NCI-H1694 (cell line): ENCODE results near the gene HSD3B1.
A peak's percentile ranks its signal among the peaks of the same experiment; 100 is the strongest.
"Not testable (repeated sequence)": the region's sequence is repeated elsewhere in the genome, so short reads cannot be mapped to it uniquely, and the experiment has no call there.

Experiments
- DNase-seq: peaks from one replicate; lab custom pipeline; 2025; lab: John Stamatoyannopoulos, UW

The HSD3B1 gene

DNA sequence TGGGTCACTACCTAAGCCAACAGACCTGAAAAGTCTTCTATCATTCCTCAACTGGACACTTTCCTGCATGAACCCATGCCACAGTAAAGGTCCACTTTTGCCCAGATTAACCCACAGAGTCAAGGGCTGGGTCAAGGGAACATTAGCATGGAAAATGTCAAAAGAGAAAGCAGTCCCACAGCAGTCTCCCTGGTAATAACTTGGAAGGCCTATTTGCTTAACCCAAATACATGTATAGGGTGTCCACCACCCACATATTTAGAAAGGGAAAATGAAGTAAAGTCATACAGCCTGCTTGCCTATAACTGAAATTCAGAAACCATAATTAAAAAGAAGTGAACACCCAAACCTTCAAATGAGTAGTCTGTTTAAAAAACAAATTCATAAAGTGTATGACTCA is 16.1 kb upstream of the HSD3B1 start:
- no peak for DNase-seq

DNA sequence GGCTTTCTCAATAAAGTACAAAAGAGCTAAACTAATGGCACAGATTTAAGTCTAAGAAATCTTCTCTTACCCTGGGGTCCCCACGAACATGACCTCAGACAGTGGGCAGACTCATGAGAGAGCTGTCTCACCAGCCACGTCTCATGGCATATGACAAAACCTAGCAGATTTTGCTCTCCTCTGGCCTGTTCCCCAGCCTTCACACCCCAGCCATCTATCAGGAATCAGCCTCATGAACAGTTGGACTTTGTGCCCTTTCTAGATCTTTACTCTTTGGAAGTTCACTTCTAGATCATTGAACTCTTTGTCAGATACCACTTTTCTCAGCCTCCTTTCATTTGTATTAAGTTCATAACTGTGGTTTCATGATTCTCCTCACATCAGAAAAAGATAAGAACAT is 14.2 kb upstream of the HSD3B1 start:
- no peak for DNase-seq

DNA sequence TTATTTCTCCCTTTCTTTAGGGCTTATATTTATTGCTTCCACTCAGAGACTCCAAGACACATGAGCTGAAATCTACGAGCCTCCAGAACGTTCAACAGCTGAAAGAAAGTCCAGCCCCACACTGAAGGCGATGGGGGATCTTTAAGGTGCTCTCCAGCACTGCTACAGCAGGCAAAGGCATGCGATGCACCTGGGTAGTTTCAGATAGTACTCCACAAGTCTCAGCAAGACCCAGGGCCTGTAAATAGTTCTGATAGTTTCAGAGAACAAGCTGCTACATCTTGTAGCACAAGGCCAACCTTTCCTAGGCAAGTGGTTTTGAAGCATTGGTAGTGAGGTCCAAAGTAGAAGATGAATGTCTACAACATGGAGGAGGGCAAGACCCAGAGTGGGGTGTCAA is 2.2 kb upstream of the HSD3B1 start:
- DNase-seq, result no peak

DNA sequence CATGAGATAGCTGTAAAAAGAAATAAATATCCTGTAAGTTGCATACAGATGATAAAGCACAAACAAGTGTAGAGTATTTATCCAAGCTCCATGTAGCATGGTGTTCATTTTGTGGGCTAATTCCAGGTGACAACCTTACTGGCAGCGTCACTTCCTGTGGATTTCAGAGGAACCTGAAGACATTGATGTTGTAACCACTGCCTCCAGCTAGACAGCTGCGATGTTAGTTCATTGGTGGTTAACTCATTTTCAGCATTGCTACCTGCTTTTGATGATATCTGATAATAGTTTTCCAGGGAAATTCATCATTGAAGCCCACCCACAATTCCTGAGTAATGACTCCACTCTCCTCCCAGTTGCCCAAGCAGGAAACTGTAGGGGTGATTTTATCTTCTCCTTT is 3.0 kb downstream of the HSD3B1 start:
- DNase-seq, result no peak

DNA sequence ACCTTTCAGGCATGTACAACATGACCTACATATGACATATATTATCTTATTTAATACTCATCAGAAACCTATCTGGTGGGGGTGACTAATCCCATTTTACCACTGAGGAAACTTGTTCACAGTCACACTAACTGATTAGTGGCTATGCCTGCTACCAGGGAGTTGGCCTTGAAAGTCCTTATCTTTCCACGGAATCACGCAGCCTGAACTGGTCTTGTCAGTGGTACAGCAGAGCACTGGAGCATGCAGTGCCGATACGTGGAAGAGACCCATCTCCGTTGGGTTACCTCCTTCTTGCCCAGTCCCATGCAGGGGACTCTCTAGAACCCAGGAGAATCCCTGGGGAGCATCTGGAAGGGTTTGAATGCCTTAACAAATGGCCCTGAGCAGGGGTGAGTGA is 8.2 kb downstream of the HSD3B1 start:
- DNase-seq, result no peak

DNA sequence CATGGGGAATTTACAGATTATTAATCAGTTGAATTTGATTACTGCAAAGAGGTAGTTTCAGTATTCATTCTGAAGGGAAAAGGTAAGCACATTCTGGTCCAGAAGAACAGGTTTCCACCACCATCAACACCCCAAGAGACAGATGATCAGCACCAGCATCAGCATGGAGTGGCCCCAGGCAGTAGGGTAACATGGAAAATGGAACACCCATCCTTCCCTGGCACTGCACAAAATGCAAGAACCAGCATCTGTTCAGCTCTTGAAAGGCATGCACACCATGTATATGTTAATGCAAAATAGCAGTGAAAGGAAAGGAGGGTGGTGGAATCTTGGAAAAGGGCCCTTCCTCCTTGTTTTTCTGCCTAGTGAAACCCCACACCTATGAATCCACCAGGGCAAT is 9.2 kb downstream of the HSD3B1 start:
- no peak for DNase-seq

DNA sequence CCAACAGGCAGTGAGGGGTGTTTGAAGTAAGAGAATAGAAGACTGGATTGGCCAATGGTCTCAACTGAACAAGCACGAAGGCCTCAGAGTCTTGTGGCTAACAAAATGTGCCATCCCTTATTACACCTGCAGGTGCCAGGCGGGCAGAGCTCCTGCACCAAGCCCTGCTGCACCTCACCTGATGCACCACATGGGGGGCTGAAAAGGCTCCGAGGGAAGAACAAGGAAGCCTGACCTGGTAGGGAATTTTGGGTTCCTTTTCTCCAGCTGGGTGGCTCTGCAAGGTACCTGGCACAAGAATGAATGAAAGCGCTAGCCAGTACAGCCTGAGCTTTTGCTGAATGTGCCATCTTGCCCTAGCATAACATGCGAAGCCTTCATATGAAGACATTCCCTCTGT is 9.7 kb downstream of the HSD3B1 start:
- DNase-seq, result no peak

DNA sequence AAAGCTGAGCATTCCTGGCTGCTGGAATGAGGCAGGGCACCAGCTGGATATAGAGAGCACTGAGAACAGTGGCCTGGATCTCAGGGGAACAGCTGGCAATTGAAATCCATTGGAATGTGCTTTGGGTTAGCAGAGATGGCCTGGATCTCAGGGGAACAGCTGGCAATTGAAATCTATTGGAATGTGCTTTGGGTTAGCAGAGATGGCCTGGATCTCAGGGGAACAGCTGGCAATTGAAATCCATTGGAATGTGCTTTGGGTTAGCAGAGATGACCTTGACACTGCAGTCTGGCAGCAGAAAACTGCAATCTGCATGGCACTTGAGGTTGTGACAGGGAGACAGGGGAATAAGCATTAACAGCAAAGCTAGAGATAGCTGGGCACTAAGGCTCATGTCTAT is 10.7 kb downstream of the HSD3B1 start:
- DNase-seq, result not testable (repeated sequence)

DNA sequence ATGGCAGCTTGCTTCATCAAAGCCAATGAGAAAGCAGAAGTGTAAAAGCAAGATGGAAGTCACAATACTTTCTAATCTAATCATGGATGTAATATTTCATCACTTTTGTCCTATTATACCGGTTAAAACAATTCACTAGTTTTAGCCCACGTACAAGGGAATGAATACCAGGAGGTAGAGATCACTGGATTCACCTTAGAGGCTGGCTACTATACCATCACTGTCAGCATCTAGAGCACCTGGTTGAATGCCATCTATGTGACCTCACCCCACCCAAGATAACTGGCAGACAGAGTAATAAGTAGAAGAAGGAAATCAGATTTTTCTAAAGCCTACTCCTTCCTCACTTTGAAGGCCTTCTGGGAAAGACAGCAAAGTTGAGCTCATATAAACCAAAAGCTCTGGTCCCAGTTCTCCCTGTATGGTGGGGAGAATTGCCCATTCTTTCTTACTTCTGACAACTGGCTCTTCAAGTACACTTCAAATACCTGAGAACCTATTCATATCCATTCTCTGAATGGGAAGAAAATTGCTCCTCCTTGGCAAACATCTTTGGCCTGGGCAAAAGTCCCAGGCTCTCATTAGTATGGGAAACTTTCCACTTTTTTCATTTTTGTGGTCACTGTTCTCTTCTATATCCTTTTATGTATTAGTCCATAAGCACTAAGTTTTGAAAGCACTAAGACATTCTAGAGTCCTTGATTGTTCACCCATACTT is 24.8 kb downstream of the HSD3B1 start:
- DNase-seq, result no peak

DNA sequence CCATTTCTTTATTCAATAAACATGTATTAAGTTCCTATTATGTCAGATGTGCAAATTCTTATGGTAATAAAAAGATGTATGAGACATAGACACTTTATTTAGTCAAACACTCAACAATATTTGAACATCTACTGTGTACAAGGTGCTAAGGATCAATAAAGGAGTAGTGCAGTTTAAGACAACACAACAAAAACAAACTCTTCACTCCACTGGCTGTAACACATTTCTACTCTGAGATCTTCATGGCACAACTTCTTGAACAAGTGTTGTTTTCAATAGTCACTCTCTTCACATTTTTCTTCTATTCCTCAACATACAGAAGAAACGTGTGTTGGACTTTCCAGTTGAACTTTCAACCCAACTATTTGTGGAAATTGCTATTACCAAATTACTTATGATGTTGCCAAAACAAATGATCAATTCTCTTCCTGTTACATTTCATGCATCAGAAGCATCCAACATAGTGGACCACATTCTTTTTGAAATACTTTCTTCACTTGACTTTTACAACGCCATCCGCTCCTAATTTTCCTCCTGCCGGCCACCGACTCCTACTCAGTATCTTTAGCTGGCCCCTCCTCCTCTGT is 25.4 kb downstream of the HSD3B1 start:
- DNase-seq, result no peak

DNA sequence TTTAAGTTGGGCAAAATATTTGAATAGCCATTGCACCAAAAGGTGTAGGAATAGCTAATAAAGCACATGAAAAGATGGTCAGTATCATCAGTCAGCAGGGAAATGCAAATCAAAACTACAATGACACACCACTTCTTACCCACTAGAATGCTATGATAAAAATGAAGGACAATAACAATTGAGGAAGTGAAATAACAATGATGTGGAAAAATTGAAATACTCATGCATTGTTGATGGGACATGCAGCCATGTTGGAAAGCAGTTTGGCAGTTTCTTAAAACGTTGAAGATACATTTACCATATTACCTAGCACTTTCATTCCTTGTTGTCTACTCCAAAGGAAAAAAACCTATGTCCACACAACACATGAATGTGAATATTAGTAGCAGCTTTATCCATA is 28.4 kb downstream of the HSD3B1 start:
- no peak for DNase-seq

DNA sequence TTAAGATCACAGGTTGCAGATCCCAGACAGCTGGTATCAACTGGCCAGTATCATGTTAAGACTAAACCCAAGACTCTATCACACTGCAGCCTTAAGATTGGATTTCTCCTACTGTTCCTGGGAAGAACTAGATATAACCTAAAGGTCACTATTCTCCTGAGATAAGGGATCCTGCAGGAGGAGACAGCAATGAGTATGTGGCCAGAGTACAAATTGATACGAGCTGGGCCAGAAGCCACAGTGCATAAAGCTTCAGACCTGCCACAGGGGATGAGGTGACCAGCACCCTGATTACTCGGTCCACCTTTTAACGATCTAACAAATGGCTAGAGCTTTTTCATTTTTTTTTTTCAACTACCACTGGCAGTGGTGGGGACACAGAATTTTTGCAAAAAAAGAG is 31.0 kb downstream of the HSD3B1 start:
- DNase-seq, result no peak

DNA sequence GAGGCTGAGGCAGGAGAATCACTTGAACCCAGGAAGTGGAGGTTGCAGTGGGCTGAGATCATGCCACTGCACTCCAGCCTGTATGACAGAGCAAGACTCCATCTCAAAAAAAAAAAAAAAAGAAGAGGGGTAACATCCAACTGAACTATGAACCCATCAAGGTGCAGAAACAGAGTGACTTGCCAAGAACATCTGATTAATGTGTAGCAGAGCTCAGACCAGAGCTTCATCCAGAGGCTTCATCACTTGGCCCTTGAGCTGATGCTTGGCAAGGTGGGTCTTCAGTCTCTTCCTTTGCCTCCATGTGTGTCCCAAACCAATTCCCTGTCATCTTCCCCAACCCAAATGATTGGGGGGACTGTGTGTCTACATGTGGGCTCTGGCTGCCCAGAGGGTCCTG is 32.6 kb downstream of the HSD3B1 start:
- no peak for DNase-seq

DNA sequence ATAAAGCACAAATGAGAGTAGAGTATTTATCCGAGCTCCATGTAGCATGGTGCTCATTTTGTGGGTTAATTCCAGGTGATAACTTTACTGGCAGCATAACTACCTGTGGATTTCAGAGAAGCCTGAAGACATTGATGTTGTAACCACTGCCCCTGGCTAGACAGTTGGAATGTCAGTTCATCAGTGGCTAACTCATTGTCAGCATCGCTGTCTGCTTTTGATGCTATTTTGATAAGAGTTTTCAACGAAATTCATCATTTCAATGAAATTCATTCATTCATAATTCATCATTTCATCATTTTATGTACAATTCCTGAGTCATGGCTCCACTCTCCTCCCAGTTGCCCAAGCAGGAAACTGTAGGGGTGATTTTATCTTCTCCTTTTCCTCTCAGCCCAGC is 34.4 kb downstream of the HSD3B1 start:
- DNase-seq, result no peak

DNA sequence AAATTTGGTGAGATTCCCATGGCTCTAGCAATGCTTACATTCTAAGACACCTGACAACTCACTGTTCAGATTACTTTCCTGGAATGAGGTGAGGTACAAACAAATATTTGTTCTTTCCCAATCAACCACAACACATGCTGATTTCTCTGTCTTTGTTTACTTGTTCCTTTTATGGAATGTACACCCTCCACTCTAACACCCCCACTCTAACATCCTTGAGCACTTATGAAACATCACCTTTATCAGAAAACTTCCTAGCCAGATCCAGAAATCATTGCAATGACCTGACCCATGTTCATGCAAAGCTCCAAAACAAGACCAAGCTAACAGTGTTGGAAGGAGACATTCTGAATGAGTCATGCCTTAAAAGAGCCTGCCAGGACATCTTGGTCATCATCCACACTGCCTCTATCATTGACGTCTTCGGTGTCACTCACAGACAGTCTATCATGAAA is 35.5 kb downstream of the HSD3B1 start:
- no peak for DNase-seq

DNA sequence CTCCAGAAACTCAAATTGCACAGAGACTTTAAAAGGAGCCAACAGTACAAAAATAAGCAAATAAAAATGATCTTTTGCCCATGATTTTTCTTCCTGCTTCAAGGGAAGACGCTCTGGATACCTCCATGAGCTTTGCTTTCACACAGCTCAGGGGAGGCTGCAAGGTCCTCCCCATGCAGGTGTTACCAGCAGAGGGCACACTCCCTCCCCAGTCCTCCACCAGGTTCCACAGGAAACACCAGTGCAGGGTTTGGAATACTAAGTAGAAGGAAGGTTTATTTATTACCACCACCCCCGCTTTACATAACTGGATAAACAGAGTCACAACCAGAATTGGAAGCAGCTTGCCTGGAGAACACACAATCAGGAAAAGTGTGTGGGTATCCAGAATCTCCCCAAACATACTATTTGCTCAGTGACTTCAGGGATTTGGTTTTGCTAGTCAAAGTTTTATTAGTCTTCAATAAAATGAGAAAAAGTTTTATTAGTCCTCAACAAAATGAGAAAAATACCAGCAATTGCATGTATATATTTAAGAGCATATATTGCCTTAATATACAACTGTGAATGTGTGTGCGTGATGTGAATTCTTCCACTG is 37.3 kb downstream of the HSD3B1 start:
- no peak for DNase-seq

DNA sequence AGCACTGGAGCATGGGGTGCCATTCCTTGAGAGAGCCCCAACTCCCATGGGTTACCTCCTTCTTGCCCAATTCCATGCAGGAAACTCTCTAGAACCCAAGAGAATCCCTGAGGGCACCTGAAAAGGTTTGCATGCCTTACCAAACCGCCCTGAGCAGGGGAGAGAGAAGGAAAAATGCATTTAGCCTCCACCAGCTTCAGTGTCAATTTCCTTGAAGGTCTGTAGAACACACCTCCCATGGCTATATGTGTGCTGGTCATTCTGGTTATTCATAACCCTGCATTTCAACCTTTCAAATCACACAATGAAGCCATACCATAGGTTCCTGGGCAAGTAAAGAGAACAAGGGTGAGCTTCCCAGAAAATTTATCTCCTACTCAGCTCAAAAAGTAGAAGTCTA is 39.6 kb downstream of the HSD3B1 start:
- DNase-seq, result no peak

DNA sequence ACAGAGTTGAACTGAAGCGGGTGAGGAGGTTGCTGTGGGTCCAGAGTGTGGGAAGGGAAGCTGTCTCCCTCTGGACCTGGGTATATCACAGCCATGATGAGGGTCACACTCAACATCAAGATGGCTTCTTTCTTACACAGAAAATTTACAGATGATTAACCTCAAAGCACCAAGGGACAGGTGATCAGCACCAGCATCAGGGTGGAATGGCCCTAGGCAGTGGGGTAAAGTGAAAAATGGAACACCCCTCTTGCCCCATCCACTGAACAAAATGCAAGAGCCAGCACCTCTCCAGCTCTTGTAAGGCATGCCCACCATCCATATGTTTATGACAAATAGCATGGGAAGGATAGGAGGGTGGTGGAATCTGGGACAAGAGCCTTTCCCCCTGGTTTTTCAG is 40.3 kb downstream of the HSD3B1 start:
- DNase-seq, result no peak

DNA sequence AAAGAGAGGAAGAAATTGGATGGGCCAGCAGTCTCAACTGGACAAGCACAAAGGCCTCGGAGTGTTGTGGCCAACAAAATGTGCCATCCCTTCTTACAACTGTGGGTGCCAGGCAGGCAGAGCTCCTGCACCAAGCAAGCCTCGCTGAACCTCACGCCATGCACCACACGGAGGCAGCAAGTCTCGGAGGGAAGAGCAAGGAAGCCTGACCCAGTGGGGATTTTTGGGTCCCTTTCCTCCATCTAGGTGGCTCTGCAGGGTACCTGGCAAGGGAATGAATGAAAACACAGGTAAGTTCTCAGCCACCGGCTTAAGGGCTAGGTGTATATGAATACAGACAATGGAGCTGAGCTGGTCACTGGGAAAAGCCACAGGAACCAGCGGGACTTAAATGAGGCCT is 40.8 kb downstream of the HSD3B1 start:
- DNase-seq, result no peak

DNA sequence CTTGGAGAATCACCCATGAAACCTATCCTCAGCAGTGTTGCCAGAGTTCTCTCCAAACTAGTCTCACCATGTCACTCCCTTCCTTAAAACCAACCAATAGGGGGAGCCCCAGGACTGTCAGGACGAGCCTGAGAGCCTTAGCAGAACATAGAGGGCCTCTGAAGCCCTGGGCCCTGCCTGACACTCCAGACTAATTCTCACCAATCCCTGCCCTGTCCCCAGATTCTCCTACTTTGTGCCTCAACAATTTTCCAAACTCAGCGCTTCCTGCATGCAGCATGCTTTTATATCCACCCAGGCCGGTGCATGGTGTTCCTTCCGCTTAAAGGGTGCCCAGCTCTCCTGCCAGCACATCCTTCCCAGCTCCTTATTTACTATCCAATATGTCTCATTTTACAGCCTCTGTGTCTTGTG is 42.7 kb downstream of the HSD3B1 start:
- peak; percentile 19 for DNase-seq

DNA sequence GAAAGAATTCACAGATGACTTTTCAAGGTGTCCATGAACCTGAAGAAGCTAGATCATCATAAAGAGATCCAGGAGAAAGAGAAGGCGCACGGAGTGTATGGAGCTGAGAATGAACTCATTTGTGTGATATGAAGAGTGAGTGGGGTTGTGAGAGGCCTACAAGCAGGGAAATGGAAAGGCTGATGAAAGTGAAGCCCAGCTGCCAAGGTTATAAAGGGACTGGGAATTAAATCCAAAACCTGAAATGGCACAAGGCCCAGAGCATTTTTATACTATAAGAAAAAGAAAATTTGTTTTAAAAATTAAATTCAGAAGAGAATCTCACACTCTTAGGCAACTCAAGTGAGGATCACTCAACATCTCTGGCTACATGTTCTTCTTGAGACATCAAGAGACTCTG is 43.4 kb downstream of the HSD3B1 start:
- no peak for DNase-seq

DNA sequence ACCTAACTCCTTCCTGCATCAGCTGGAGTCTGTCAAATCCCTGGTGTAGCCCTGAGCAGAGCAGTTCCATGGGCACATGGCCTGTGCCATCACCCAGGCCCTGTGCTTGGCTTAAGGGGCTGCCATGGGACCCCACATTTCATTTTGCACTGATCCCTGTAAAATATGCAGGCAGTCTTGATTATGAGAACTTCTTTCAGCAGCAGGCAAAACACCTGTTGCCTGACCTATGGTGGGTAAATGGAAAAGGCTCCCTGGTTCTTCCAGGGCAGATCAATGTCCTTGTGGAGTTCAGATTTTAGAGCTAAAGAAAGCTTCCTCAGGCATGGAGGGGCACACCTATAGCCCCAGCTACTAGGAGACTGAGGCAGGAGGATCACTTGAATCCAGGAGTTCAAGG is 44.2 kb downstream of the HSD3B1 start:
- DNase-seq, result no peak

DNA sequence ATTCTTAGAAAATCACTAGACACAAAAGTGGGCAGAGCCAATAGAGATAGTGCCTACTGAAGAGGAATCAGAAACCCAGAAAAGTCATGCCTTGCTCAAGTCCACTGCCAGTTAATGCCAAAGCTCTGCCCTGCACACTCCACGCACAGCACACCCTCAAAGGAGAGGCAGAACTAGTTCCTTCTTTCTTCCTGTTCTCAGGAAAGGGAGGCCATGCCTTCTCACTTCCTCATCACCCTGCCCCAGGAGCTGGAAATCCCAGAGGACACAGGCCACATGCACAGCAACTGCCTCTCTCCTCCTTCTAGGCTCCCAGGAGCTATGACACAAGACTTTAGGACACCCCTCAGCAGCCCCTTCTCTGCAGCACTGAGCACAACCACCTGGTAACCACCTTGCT is 45.6 kb downstream of the HSD3B1 start:
- not testable (repeated sequence) for DNase-seq
